Vagina (tissue), 2 donors: ENCODE data around the gene RPL18A.

Source experiments
- CTCF ChIP-seq, 3 experiments: fragments of 450-650 bp in 2 of 3; fragments of 200-600 bp in 1 of 3; sonication (generic) in 1 of 3; IDR thresholded peaks; one replicate each; pipeline ENCODE4 v1.5.1; 2017 to 2019; ENCODE audit warnings: antibody characterized with exemption in 3 of 3, mild to moderate bottlenecking in 2 of 3, moderate library complexity in 2 of 3
- POLR2AphosphoS5 ChIP-seq, 2 donors: sonication (generic); formaldehyde crosslinking; IDR thresholded peaks; one replicate each; pipeline ENCODE4 v1.9.0; 2017; ENCODE audit warnings: antibody characterized with exemption in 2 of 2, mild to moderate bottlenecking in 2 of 2, low read depth in 1 of 2; ENCODE audit not compliant: insufficient read depth in 1 of 2

GRCh38 chr19:17843292-17843827 lies 16.4 kb upstream of the RPL18A start:
- TF ChIP-seq CTCF (IDR thresholded peaks at IDR 0.05) (no peak), POLR2AphosphoS5 (IDR thresholded peaks at IDR 0.05; ENCODE audit: insufficient read depth in 1 of 2, low read depth in 1 of 2) (no peak)
